ENCODE data around the gene SEMA3C.

SEMA3C gene

DNA sequence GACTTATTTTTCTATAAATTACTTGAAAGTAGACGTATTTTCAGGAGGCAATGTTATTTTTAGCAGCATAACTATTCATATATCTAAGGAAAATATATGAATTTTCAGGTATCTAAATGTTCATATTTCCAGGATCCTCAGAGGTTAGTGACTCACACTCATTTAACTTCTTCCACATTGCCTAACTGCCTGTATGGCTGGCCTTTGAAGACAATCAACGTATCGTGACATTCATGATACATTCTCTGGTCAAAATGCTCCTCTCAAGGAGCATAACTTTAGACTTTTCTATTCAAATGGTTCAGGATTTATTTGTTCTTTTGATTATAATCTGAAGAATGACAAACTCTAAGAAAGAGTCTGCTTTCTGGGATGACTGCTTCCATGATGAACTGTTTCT is 89.3 kb downstream of the SEMA3C start:
- peaks cover 4 to 7% of the 10 kb centered on the region in 2 donors for H3K9me3 Mint-ChIP-seq
- no peak overlapping the region for H3K4me3 Mint-ChIP-seq
- H3K27me3 Mint-ChIP-seq: no peaks in the 10 kb centered on the region
- no peaks in the 10 kb centered on the region for H3K36me3 Mint-ChIP-seq (ENCODE audit: insufficient read depth)
- no peaks in the 10 kb centered on the region for H3K4me1 Mint-ChIP-seq (ENCODE audit: low read depth in 2 of 2)
- no peak overlapping the region for H3K27ac Mint-ChIP-seq
- DNase-seq (no peak), ATAC-seq (replicated peaks) (no peak)

DNA sequence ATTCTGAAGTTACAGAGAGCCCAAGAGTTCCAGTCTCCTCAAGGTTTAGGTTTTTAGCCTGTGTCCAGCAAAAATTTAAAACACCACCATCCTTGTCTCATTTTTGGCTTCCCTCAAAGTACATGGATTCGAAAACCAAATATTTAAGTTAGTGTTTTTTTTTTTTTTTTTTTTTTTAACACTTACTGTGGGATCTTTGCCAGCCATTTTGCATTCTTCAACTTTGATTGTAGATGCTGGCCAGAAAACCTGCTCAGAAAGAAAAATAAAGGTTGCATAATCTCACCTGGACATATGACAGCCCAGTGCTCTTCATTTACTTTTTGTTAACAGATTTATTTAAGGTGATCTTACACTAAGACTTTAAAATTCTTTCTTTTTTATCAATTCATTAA is 91.6 kb downstream of the SEMA3C start:
- H3K9me3 Mint-ChIP-seq: peaks cover 4 to 8% of the 10 kb centered on the region in 2 donors
- H3K27ac Mint-ChIP-seq: no peak overlapping the region
- H3K4me3 Mint-ChIP-seq: no peak overlapping the region
- H3K36me3 Mint-ChIP-seq (ENCODE audit: insufficient read depth): no peaks in the 10 kb centered on the region
- ATAC-seq (replicated peaks): no peak
- H3K27me3 Mint-ChIP-seq: no peaks in the 10 kb centered on the region
- no peak for DNase-seq
- H3K4me1 Mint-ChIP-seq (ENCODE audit: low read depth in 2 of 2): no peaks in the 10 kb centered on the region

DNA sequence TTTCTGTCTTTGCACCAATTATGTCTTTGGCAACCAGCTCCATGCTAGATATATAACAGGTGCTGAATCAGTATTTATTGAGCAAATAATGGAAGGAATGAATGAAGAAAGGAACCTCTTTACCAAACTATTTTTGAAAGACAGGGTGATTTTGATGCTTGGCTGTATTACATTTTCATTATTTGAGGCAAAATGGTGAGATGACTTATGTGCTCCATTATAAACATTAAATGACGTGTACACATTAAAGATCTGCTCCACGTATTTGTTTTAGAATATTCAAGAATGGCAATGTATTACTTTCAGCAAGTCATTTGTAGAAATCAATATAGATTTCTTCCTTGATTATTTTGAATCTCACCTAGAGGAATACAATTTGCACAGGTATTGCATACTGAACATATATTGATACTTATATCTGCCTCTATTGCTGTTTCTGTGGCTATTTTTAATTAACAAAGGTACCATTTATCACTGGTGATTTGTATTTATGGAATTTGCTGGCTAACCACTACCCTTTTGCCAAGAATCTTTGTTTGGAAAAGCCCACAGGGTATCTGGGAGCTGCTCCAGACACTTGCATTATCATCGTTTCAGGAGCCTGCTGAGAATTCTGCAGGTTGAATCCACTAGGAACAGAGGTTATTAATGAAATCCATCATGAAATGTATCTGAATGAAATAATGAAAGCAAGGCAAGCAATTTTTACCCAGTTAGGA is 92.2 kb downstream of the SEMA3C start:
- Mint-ChIP-seq H3K4me3 (no peak overlapping the region), H3K36me3 (ENCODE audit: insufficient read depth) (no peaks in the 10 kb centered on the region), H3K4me1 (ENCODE audit: low read depth in 2 of 2) (no peaks in the 10 kb centered on the region), H3K27me3 (no peaks in the 10 kb centered on the region), H3K9me3 (peaks cover 8 to 14% of the 10 kb centered on the region in 2 donors), H3K27ac (no peak overlapping the region)
- DNase-seq: no peak
- no peak for ATAC-seq (replicated peaks)

DNA sequence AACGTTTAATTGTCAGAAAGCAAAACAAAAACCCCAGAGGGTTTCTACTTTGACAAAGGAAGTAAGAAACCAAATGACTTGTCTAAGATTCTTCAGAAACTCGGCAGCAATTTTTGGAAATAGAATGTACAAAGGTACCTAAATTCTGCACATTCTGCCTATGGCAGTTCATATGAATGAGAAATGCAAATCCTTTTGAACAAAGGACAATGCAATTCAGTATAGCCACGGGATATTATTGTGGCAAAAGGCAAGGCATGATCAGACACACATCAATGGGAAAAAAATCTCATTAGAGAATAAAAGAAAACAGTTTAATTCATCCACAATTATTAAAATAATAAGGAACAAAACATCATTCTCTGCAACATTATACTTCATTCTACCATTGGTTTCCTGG is 93.4 kb downstream of the SEMA3C start:
- H3K4me1 Mint-ChIP-seq (ENCODE audit: low read depth in 2 of 2): no peaks in the 10 kb centered on the region
- H3K27ac Mint-ChIP-seq: no peak overlapping the region
- no peaks in the 10 kb centered on the region for H3K36me3 Mint-ChIP-seq (ENCODE audit: insufficient read depth)
- DNase-seq (no peak), ATAC-seq (replicated peaks) (no peak)
- H3K27me3 Mint-ChIP-seq: no peaks in the 10 kb centered on the region
- peaks cover 6 to 10% of the 10 kb centered on the region in 2 donors for H3K9me3 Mint-ChIP-seq
- H3K4me3 Mint-ChIP-seq: no peak overlapping the region

DNA sequence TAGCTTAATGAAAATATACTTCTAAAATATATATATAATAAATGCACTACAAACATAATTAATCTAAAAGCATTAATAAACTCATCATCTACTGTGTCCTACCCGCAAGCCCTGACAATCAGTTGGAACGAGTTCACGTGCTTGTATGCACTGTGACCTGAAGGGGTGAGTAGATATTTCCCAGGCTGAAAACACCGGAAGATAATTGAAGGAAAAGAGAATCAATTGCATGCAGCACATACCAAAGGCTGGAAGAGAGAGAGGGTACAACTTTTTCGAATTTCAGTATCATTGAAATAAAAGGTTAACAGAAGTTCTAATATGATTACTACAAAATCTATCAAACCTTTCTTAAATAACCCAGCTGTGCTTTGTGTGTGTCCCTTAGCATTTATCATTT is 94.6 kb downstream of the SEMA3C start:
- no peak overlapping the region for H3K27ac Mint-ChIP-seq

DNA sequence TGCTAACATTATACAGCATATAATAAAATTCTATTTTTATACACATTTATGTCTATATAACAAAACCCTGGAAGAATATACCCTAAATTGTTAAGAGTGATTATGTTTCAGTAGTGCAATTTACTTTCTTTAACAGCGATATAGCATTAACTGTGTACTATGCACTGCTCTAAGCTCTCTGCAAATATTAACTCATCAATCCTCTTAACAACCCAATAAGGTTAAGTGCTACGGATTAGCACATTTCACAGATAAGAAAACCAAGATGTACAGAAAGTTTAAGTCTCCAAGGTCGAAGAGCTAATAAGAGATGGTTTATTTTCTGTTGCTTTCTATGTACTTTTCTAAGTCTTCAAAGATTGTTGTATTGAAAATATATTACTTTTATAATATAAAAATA is 95.8 kb downstream of the SEMA3C start:
- ATAC-seq (replicated peaks) (no peak), DNase-seq (no peak)
- Mint-ChIP-seq H3K27me3 (no peaks in the 10 kb centered on the region), H3K36me3 (ENCODE audit: insufficient read depth) (no peaks in the 10 kb centered on the region), H3K27ac (no peak overlapping the region), H3K4me3 (no peak overlapping the region), H3K4me1 (ENCODE audit: low read depth in 2 of 2) (no peaks in the 10 kb centered on the region), H3K9me3 (peaks cover 6 to 7% of the 10 kb centered on the region in 2 donors)

More for the DNA sequence above, 94.6 kb downstream of the SEMA3C start:
- DNase-seq (no peak), ATAC-seq (replicated peaks) (no peak)
- no peaks in the 10 kb centered on the region for H3K27me3 Mint-ChIP-seq
- H3K36me3 Mint-ChIP-seq (ENCODE audit: insufficient read depth): no peaks in the 10 kb centered on the region
- no peak overlapping the region for H3K4me3 Mint-ChIP-seq
- H3K4me1 Mint-ChIP-seq (ENCODE audit: low read depth in 2 of 2): no peaks in the 10 kb centered on the region
- peaks cover 6 to 7% of the 10 kb centered on the region in 2 donors for H3K9me3 Mint-ChIP-seq

DNA sequence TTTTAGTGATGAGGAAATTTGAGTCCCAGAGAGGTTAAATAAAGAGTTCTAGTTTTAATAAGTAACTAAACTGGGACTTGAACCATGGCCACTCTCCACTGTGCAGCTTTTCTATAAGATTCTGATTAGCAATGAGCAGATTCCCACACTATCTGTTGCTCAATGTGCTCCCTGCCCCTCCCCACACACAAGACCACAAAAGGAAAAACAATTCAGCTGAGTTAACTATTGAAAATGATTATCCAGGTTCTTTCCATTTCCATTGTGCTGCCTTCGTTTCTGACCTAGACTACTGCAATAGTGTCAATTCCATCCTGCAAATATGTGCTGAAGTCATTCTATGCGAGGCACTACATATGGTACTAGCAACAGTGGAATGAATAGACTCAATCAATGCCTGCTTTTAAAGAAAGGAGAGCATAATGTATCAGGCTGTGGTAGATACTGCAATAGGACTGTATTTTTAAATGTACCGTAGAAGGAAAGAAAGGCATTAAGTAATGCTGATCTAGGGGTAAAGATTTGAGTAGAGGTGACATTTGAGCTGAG is 97.0 kb downstream of the SEMA3C start:
- no peaks in the 10 kb centered on the region for H3K36me3 Mint-ChIP-seq (ENCODE audit: insufficient read depth)
- H3K27me3 Mint-ChIP-seq: no peaks in the 10 kb centered on the region
- no peaks in the 10 kb centered on the region for H3K4me1 Mint-ChIP-seq (ENCODE audit: low read depth in 2 of 2)
- H3K9me3 Mint-ChIP-seq: peaks cover 6 to 7% of the 10 kb centered on the region in 2 donors
- H3K27ac Mint-ChIP-seq: no peak overlapping the region
- no peak overlapping the region for H3K4me3 Mint-ChIP-seq
- no peak for DNase-seq
- no peak for ATAC-seq (replicated peaks)

DNA sequence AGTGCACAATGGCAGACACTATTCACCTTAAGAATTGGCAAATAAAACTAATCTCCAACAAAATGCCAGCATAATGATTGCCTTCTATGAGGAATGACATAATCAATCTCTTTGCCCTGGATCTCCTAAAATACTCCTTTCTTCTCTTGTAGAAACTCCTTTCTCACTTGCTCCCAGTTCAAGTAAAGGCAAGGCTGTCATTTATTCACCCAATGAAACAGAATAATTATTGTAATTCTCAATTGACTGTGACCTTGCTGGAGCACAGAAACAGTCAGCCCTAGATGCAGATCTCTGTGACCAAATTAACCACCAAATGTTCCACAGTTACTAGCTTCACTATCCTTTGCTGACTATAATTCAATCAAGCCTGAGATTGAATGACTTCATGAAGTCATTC is 99.3 kb downstream of the SEMA3C start:
- no peaks in the 10 kb centered on the region for H3K27me3 Mint-ChIP-seq
- no peaks in the 10 kb centered on the region for H3K4me1 Mint-ChIP-seq (ENCODE audit: low read depth in 2 of 2)
- DNase-seq (no peak), ATAC-seq (replicated peaks) (no peak)
- no peak overlapping the region for H3K27ac Mint-ChIP-seq
- no peak overlapping the region for H3K4me3 Mint-ChIP-seq
- H3K9me3 Mint-ChIP-seq: peaks cover 10 to 18% of the 10 kb centered on the region in 2 donors
- no peaks in the 10 kb centered on the region for H3K36me3 Mint-ChIP-seq (ENCODE audit: insufficient read depth)

DNA sequence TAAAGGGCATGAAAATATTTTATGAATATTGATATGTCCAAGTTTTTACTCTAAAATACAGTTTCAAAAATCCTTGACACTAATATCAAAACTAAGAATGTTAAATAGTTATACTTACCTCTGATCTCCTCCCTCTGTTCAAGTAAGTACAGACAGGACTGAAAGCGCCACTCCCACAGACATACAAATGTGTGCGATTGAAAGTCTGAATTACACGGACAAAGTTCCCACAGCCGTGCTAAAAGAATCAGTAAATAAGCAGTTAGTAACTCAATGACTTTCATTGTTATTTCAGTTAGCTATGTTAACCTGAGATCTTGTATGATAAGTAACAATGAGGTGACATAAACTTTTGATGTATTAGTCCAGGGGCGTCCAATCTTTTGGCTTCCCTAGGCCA is 100.7 kb downstream of the SEMA3C start:
- Mint-ChIP-seq H3K4me3 (no peak overlapping the region), H3K9me3 (peaks cover 12 to 22% of the 10 kb centered on the region in 2 donors), H3K27me3 (no peaks in the 10 kb centered on the region), H3K27ac (no peak overlapping the region), H3K4me1 (ENCODE audit: low read depth in 2 of 2) (no peaks in the 10 kb centered on the region), H3K36me3 (ENCODE audit: insufficient read depth) (no peaks in the 10 kb centered on the region)
- no peak for DNase-seq
- no peak for ATAC-seq (replicated peaks)

DNA sequence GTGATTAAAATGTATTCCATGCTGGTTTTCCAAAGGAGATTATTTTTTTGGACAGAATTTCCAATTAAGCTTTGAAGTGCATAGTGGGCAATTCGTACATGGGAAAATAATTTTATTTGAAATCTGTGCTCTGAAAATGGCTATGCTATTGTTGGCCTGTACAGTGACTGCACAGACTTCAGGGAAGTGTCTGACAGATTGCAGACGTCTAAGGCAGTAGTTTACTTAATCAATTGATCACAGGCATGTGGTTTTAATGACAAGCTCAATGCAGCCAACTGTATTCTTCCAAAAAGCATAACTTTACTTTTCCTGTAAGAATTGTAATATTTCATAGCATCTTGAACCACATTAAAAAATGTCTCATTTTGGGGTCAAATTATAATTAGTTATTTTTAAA is 102.0 kb downstream of the SEMA3C start:
- no peak for DNase-seq
- H3K4me1 Mint-ChIP-seq (ENCODE audit: low read depth in 2 of 2): no peaks in the 10 kb centered on the region
- H3K36me3 Mint-ChIP-seq (ENCODE audit: insufficient read depth): no peaks in the 10 kb centered on the region
- H3K9me3 Mint-ChIP-seq: peaks cover 9 to 16% of the 10 kb centered on the region in 2 donors
- H3K27me3 Mint-ChIP-seq: no peaks in the 10 kb centered on the region
- ATAC-seq (replicated peaks): no peak
- H3K27ac Mint-ChIP-seq: no peak overlapping the region
- H3K4me3 Mint-ChIP-seq: no peak overlapping the region

DNA sequence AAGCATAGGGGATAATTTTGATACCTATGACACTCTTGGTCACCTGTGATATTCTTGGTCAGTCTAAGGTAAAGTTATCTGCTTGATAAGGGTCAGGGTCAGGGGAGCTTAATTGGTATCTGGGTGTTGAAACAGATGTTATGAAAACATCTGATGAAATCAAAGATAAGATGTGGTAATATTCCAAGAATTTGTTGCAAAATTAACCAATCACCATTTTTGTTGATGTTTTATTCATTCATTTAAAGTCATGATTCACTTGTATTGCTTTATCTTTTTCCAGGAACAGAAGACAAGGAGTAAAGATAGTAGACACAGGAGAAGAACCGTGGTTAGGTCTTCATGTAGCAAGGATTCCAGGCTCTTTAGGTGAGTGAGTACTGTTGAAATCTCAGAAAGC is 103.1 kb downstream of the SEMA3C start:
- Mint-ChIP-seq H3K27ac (no peak overlapping the region), H3K4me1 (ENCODE audit: low read depth in 2 of 2) (no peaks in the 10 kb centered on the region), H3K36me3 (ENCODE audit: insufficient read depth) (no peaks in the 10 kb centered on the region), H3K4me3 (no peak overlapping the region), H3K27me3 (no peaks in the 10 kb centered on the region), H3K9me3 (peaks cover 10 to 15% of the 10 kb centered on the region in 2 donors)
- ATAC-seq (replicated peaks) (no peak), DNase-seq (no peak)

DNA sequence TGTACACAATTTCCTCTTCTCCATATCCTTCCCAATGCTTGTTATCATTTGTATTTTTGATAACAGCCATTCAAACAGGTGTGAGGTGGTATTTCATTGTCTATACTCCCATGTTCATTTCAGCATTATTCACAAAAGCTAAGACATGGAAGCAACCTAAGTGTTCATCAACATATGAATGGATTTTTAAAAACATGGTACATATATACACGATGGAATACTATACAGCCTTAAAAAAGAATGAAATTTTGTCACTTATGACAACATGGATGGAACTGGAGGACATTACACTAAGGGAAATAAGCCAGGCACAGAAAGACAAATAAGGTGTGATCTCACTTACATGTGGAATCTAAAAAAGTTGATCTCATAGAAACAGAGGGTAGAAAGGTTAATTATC is 109.3 kb downstream of the SEMA3C start:
- Mint-ChIP-seq H3K9me3 (peaks cover 5 to 11% of the 10 kb centered on the region in 2 donors), H3K27me3 (no peaks in the 10 kb centered on the region), H3K27ac (no peak overlapping the region), H3K36me3 (ENCODE audit: insufficient read depth) (no peaks in the 10 kb centered on the region), H3K4me1 (ENCODE audit: low read depth in 2 of 2) (no peaks in the 10 kb centered on the region), H3K4me3 (no peak overlapping the region)
- no peak for DNase-seq
- ATAC-seq (replicated peaks): no peak

DNA sequence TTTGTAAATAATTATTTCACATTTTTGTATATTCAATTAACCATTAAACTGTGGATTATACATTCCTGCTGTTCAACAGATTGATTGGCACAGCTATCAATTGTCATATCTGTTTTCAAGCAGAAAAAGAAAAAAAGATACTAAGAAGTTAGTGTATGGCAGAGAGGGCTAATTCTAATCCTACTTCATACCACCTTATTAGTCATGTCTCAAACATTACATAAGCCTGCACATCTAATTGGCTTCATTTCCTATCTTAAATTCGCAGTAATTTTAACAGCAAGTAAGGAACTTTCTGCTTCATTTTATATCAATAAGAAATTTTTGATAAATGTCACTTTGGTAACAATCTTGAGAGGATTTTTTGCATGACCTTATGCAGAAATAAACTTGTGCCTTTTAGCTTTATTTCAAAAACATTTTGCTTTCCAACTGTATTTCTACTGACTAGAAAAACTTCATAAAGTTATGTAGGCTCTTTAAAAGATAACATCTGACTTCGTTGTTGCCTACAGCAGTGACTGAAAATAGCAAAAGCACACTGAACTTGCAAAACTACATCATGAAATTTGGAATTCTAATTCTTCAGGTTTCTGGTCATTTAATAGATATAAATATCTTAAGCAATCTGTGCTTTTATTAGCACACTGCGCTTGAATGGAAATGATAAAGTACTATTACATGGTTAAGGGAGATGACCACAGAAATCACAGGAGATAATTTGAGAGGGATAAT is 111.5 kb downstream of the SEMA3C start:
- H3K27ac Mint-ChIP-seq: no peak overlapping the region
- no peaks in the 10 kb centered on the region for H3K27me3 Mint-ChIP-seq
- H3K36me3 Mint-ChIP-seq (ENCODE audit: insufficient read depth): no peaks in the 10 kb centered on the region
- H3K9me3 Mint-ChIP-seq: peaks cover 4 to 7% of the 10 kb centered on the region in 2 donors
- no peak for ATAC-seq (replicated peaks)
- no peak for DNase-seq
- H3K4me3 Mint-ChIP-seq: no peak overlapping the region
- no peaks in the 10 kb centered on the region for H3K4me1 Mint-ChIP-seq (ENCODE audit: low read depth in 2 of 2)

DNA sequence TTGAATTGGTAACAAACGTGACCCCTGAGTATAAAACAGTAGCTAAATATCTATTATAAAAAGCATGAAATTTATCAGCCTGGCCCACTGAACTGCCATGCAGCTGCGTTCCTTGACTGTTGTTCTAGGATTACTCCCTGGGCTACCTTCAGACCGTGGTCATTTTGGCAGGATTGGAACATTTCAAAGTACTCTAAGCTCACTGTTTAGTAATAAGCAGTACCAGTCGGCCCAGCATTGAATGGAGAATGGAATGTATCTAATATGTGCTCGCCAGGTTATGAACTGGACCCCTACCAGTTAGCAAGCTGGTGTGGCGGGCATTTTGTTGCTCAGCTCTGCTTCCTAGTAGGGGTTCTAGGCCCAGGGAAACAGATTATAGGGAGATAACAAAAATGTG is 112.2 kb downstream of the SEMA3C start:
- Mint-ChIP-seq H3K9me3 (peaks cover 4 to 7% of the 10 kb centered on the region in 2 donors), H3K4me1 (ENCODE audit: low read depth in 2 of 2) (no peaks in the 10 kb centered on the region), H3K4me3 (no peak overlapping the region), H3K27ac (no peak overlapping the region), H3K27me3 (no peaks in the 10 kb centered on the region), H3K36me3 (ENCODE audit: insufficient read depth) (no peaks in the 10 kb centered on the region)
- DNase-seq (no peak), ATAC-seq (replicated peaks) (no peak)

All from effector memory CD8-positive, alpha-beta T cell (primary cell).